Measurements from ENCODE around the gene MRPS18A. TPM values are rescaled to one million over a fixed set of nuclear protein-coding genes. Genes with fewer than 3 reads are reported as not detected.
A peak's percentile ranks its signal among the peaks of the same experiment; 100 is the strongest.

Gene MRPS18A
- total and polyA plus RNA-seq, 2 of the 13 experiments (the other 11 are each of a cell fraction or from before 2014, with no cell fraction given): 87.8 to 89.1 TPM

- TF ChIP-seq ZNF501 (CRISPR knock-in tag; IDR thresholded peaks at IDR 0.05): peak; percentile 42; the same call in 1 of the 2 replicates
- no peak for TF ChIP-seq THAP9 (CRISPR knock-in tag; IDR thresholded peaks at IDR 0.05; ENCODE audit: borderline replicate concordance)
- no peak for TF ChIP-seq BRCA1 (CRISPR knock-in tag; IDR thresholded peaks at IDR 0.05)
- TF ChIP-seq ELF4 (CRISPR knock-in tag; IDR thresholded peaks at IDR 0.05; ENCODE audit: borderline replicate concordance): no peak
- no peak for TF ChIP-seq LCORL (IDR thresholded peaks at IDR 0.05)
- peak; percentile 21; the same call in 1 of the 2 replicates for TF ChIP-seq LCORL (CRISPR knock-in tag; IDR thresholded peaks at IDR 0.05)
- no peak for TF ChIP-seq ZNF878 (CRISPR knock-in tag; IDR thresholded peaks at IDR 0.05)
- no peak for TF ChIP-seq ZBTB33 (CRISPR knock-in tag; IDR thresholded peaks at IDR 0.05)
- no peak for TF ChIP-seq MAZ (IDR thresholded peaks at IDR 0.05; ENCODE audit: borderline replicate concordance, low read depth, low read length)
- TF ChIP-seq MAZ (CRISPR knock-in tag; IDR thresholded peaks at IDR 0.05; ENCODE audit: low read depth): no peak
- TF ChIP-seq ZBTB1 (CRISPR knock-in tag; IDR thresholded peaks at IDR 0.05; ENCODE audit: borderline replicate concordance): no peak
- TF ChIP-seq ZNF564 (CRISPR knock-in tag; IDR thresholded peaks at IDR 0.05): no peak
- TF ChIP-seq SYNCRIP (IDR thresholded peaks at IDR 0.05; ENCODE audit: insufficient read depth, low read depth, low read length): no peak
- TF ChIP-seq AKAP8 (CRISPR knock-in tag; IDR thresholded peaks at IDR 0.05): no peak
- TF ChIP-seq ETV6 (CRISPR knock-in tag; conservative IDR thresholded peaks at IDR 0.05): no peak
- TF ChIP-seq MYC (CRISPR knock-in tag; IDR thresholded peaks at IDR 0.05; ENCODE audit: borderline replicate concordance): no peak
- no peak for TF ChIP-seq TCF7L2 (IDR thresholded peaks at IDR 0.05; ENCODE audit: low read depth, low read length)
- no peak for TF ChIP-seq TCF12 (IDR thresholded peaks at IDR 0.05)
- no peak for TF ChIP-seq TCF12 (CRISPR knock-in tag; IDR thresholded peaks at IDR 0.05)
- TF ChIP-seq, protein P1, sequence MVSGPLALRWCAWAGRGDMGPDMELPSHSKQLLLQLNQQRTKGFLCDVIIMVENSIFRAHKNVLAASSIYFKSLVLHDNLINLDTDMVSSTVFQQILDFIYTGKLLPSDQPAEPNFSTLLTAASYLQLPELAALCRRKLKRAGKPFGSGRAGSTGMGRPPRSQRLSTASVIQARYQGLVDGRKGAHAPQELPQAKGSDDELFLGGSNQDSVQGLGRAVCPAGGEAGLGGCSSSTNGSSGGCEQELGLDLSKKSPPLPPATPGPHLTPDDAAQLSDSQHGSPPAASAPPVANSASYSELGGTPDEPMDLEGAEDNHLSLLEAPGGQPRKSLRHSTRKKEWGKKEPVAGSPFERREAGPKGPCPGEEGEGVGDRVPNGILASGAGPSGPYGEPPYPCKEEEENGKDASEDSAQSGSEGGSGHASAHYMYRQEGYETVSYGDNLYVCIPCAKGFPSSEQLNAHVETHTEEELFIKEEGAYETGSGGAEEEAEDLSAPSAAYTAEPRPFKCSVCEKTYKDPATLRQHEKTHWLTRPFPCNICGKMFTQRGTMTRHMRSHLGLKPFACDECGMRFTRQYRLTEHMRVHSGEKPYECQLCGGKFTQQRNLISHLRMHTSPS (CRISPR knock-in tag; IDR thresholded peaks at IDR 0.05; ENCODE audit: low read depth): no peak
- no peak for TF ChIP-seq PRPF4 (IDR thresholded peaks at IDR 0.05; ENCODE audit: low read depth, low read length, poor library complexity, severe bottlenecking)
- no peak for TF ChIP-seq CREB1 (IDR thresholded peaks at IDR 0.05)
- no peak for TF ChIP-seq CREB1 (CRISPR knock-in tag; IDR thresholded peaks at IDR 0.05)
- TF ChIP-seq PCBP1 (IDR thresholded peaks at IDR 0.05; ENCODE audit: borderline replicate concordance, low read depth, low read length): no peak
- no peak for TF ChIP-seq TEF (CRISPR knock-in tag; IDR thresholded peaks at IDR 0.05)
Observed at GRCh38 chr6:43699564-43700186, 12.1 kb upstream of the MRPS18A start (continued).

Measured in HepG2 (cell line).